Measurements from ENCODE around the gene TMEM238L. TPM values are rescaled to one million over a fixed set of nuclear protein-coding genes. Genes with fewer than 3 reads are reported as not detected.

Gene TMEM238L
- total and polyA plus RNA-seq, 2 of the 8 experiments (the other 6 are each of a cell fraction or from before 2014, with no cell fraction given) = not detected

- H2BK20ac ChIP-seq (ENCODE audit: low read length) = 0 out of 2 replicates have a peak overlapping the region, but pooled peaks have one; percentile 18
- H3K4me3 ChIP-seq (ENCODE audit: extremely low read depth in 1 of 4, insufficient read depth in 2 of 4, low read depth in 3 of 4, low read length in 4 of 4) = no peak overlapping the region
- CTCF ChIA-PET (ENCODE audit: partially characterized antibody) = interaction anchor here (1.6 to 4.0 kb wide), 3 partner anchors 16 to 86 kb away, joined by 5 to 29 read pairs (median 19); no protein-coding TSS in a partner anchor
- H4K91ac ChIP-seq (replicated peaks; ENCODE audit: insufficient read length, low read length) = no peak overlapping the region
- no peak overlapping the region for H3K4ac ChIP-seq (replicated peaks; ENCODE audit: insufficient read length, low read depth, low read length)
- no peaks in the 10 kb centered on the region for H3K36me3 ChIP-seq (ENCODE audit: control insufficient read depth in 2 of 4, insufficient read depth in 4 of 4, low read length in 3 of 4)
- no peaks in the 10 kb centered on the region for H3K27me3 ChIP-seq (replicated peaks in 1 of 4; ENCODE audit: control insufficient read depth in 3 of 4, extremely low read depth in 1 of 4, insufficient read depth in 3 of 4, low read length in 3 of 4)
- 87% methylated on average over 6 of the region's 6 CpGs; no CpG with 5 or more reads in 1 of the 2 experiments for WGBS, 2 experiments (ENCODE audit: extremely low coverage in 1 of 2, insufficient coverage in 1 of 2, insufficient read length in 1 of 2, insufficient replicate concordance in 2 of 2, low coverage in 1 of 2, low lambda C conversion rate in 2 of 2, missing lambda C conversion rate in 1 of 2)
- H2AK5ac ChIP-seq (ENCODE audit: low read depth, low read length) = no peak overlapping the region
- H3K18ac ChIP-seq (ENCODE audit: extremely low read depth, low read length) = no peak overlapping the region
- H4K8ac ChIP-seq (ENCODE audit: extremely low read depth, insufficient read depth, low read length) = no peak overlapping the region
- no peak overlapping the region for H2BK12ac ChIP-seq (ENCODE audit: low read depth, low read length)
- POLR2A ChIA-PET (ENCODE audit: partially characterized antibody) = interaction anchor here (1.1 kb wide), 1 partner anchor 86 kb away, joined by 4 read pairs; no protein-coding TSS in a partner anchor
- no peak overlapping the region for H3K27ac ChIP-seq (ENCODE audit: low read depth, low read length)
- H2BK5ac ChIP-seq (ENCODE audit: low read depth, low read length) = no peak overlapping the region
- no peak for DNase-seq (ENCODE audit: low read depth in 1 of 2, low spot score in 2 of 2)
- no peak overlapping the region for H3K9ac ChIP-seq (replicated peaks in 1 of 4; ENCODE audit: extremely low read depth in 1 of 4, low read depth in 3 of 4, low read length in 3 of 4)
- H3K14ac ChIP-seq (ENCODE audit: insufficient read length) = no peak overlapping the region
- peaks cover 9 to 20% (median 14%) of the 10 kb centered on the region in 4 experiments for H3K4me1 ChIP-seq (replicated peaks in 1 of 4; ENCODE audit: control insufficient read depth in 3 of 4, insufficient read depth in 4 of 4, low read length in 3 of 4)
- no peak for FAIRE-seq
- H3K79me1 ChIP-seq (ENCODE audit: low read depth, low read length) = no peaks in the 10 kb centered on the region
- no peak overlapping the region for H3K56ac ChIP-seq (replicated peaks; ENCODE audit: insufficient read length, low read depth, low read length)
- H4K20me1 ChIP-seq (replicated peaks in 1 of 2; ENCODE audit: control insufficient read depth in 1 of 2, insufficient read depth in 2 of 2, low read length in 2 of 2) = no peaks in the 10 kb centered on the region
- H3K9me3 ChIP-seq (ENCODE audit: insufficient read depth in 2 of 2, low read depth in 1 of 2, low read length in 1 of 2) = no peaks in the 10 kb centered on the region
- no peak overlapping the region; a peak in 1 of 4 replicates for H3K4me2 ChIP-seq (ENCODE audit: insufficient read depth in 1 of 2, low read depth in 2 of 2, low read length in 2 of 2)
- no peaks in the 10 kb centered on the region for H3K79me2 ChIP-seq (ENCODE audit: control insufficient read depth in 1 of 2, insufficient read depth in 2 of 2, low read length in 2 of 2)
- no peak overlapping the region for H2BK120ac ChIP-seq (replicated peaks; ENCODE audit: low read depth, low read length)
- peaks cover 4% of the 10 kb centered on the region; the same call in 1 of the 2 replicates for H3K23me2 ChIP-seq (ENCODE audit: low read depth, low read length)
- H3K23ac ChIP-seq (ENCODE audit: insufficient read length) = no peak overlapping the region
- no peak overlapping the region for H2AFZ ChIP-seq (ENCODE audit: low read length)
- H4K5ac ChIP-seq (ENCODE audit: insufficient read length, low read depth, low read length) = no peak overlapping the region
- no peak overlapping the region for H2BK15ac ChIP-seq (ENCODE audit: low read length)
- TF ChIP-seq KDM1A (IDR thresholded peaks at IDR 0.05; ENCODE audit: borderline replicate concordance, low read length) (no peak), BCL11A (IDR thresholded peaks at IDR 0.05; ENCODE audit: low read depth in 2 of 2, low read length in 2 of 2) (no peak), GABPA (IDR thresholded peaks at IDR 0.05; ENCODE audit: borderline replicate concordance, insufficient read depth, low read length) (no peak), JUN (IDR thresholded peaks at IDR 0.05; ENCODE audit: low read depth, low read length) (no peak), SP4 (IDR thresholded peaks at IDR 0.05; ENCODE audit: low read length) (no peak), ATF2 (IDR thresholded peaks at IDR 0.05; ENCODE audit: low read length) (no peak), EP300 (IDR thresholded peaks at IDR 0.05; ENCODE audit: borderline replicate concordance in 1 of 2, low read depth in 2 of 2, low read length in 2 of 2) (no peak), YY1 (IDR thresholded peaks at IDR 0.05; ENCODE audit: low read depth, low read length) (no peak), SIN3A (conservative IDR thresholded peaks at IDR 0.05 in 1 of 2, IDR thresholded peaks at IDR 0.05 in 1 of 2; ENCODE audit: low read depth in 1 of 2, low read length in 2 of 2) (no peak), POU5F1 (IDR thresholded peaks at IDR 0.05; ENCODE audit: low read depth, low read length) (no peak), BRCA1 (IDR thresholded peaks at IDR 0.05; ENCODE audit: low read depth, low read length) (no peak), TAF7 (optimal IDR thresholded peaks at IDR 0.05; ENCODE audit: borderline replicate concordance, low read depth, low read length) (no peak)
Measured at GRCh38 chr17:10757067-10757466, 46.8 kb downstream of the TMEM238L start.
